WERI-Rb-1 (cell line): ENCODE results near the gene ADGRF5.

Experiments
- DNase-seq: peaks from one replicate; pipeline ENCODE4 v3.0.0-alpha.2; 2020
- H3K27ac ChIP-seq: fragments of 250-450 bp; sonication (Bioruptor Pico); 2 replicates; pipeline ENCODE4 v1.5.1; 2020; ENCODE audit warnings: mild to moderate bottlenecking, moderate library complexity
- H3K27me3 ChIP-seq: fragments of 250-450 bp; sonication (Bioruptor Pico); 2 replicates; pipeline ENCODE4 v1.5.1; 2021; ENCODE audit warnings: mild to moderate bottlenecking, low read depth, moderate library complexity; ENCODE audit not compliant: insufficient read depth, severe bottlenecking
- H3K36me3 ChIP-seq: fragments of 250-450 bp; sonication (Bioruptor Pico); 2 replicates; pipeline ENCODE4 v1.5.1; 2020; ENCODE audit warnings: mild to moderate bottlenecking, moderate library complexity
- H3K4me3 ChIP-seq: 2 replicates; pipeline ENCODE4 v1.5.1; 2011; ENCODE audit warnings: low read depth, mild to moderate bottlenecking, control low read depth, low read length
- H3K9me3 ChIP-seq: fragments of 250-450 bp; sonication (Bioruptor Pico); 2 replicates; pipeline ENCODE4 v1.5.1; 2021; ENCODE audit warnings: mild to moderate bottlenecking, moderate library complexity; ENCODE audit not compliant: severe bottlenecking
- TF ChIP-seq, protein P1 (sequence below): IDR thresholded peaks from 2 replicates; pipeline ENCODE4 v1.5.1; 2011; ENCODE audit warnings: low read depth, mild to moderate bottlenecking, control low read depth, inconsistent platforms, low read length

ADGRF5 gene

DNA sequence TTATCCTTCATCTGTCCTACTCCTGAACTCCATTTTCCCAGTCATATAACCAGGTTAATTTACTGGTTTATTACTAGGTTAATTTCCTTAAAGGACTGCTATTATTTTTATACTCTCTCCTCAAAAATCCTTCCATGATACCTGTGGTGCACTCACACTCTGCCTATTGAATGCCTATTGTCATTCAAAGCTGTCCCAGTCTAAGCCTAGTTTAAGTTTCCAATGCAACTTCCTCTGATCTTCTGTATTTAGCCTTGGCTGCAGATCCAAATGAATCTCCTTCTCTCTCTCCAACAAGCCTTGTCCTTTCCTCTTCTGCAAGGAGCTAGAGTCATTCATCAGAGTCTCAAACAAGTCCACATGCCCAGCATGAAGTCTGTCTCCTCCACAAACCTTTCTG lies 41.3 kb upstream of the ADGRF5 start:
- TF ChIP-seq, protein P1, sequence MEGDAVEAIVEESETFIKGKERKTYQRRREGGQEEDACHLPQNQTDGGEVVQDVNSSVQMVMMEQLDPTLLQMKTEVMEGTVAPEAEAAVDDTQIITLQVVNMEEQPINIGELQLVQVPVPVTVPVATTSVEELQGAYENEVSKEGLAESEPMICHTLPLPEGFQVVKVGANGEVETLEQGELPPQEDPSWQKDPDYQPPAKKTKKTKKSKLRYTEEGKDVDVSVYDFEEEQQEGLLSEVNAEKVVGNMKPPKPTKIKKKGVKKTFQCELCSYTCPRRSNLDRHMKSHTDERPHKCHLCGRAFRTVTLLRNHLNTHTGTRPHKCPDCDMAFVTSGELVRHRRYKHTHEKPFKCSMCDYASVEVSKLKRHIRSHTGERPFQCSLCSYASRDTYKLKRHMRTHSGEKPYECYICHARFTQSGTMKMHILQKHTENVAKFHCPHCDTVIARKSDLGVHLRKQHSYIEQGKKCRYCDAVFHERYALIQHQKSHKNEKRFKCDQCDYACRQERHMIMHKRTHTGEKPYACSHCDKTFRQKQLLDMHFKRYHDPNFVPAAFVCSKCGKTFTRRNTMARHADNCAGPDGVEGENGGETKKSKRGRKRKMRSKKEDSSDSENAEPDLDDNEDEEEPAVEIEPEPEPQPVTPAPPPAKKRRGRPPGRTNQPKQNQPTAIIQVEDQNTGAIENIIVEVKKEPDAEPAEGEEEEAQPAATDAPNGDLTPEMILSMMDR, result no peak
- DNase-seq, result no peak
- Histone ChIP-seq H3K36me3 (no peaks in the 10 kb centered on the region), H3K27me3 (no peaks in the 10 kb centered on the region), H3K4me3 (no peak overlapping the region), H3K27ac (no peak overlapping the region), H3K9me3 (no peaks in the 10 kb centered on the region)

DNA sequence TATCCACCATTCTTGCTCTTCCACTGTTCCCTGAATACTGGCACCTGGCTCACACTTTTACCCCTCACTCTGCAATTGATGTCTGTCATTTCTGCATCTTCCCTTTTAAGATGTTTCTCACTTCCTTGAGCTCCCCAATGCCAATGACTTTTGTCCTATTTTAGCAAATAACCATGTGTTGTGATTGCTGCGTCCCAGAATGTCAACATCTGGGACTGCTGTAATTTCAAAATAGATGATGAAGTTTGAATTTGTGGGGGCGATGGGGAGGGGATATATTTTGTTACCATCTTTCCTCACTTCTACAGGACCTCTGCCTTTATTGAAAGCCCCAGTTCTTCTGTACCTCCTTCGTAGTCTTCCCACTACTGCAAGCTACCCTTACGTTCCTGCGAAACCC lies 40.0 kb upstream of the ADGRF5 start:
- Histone ChIP-seq H3K36me3 (no peaks in the 10 kb centered on the region), H3K27me3 (no peaks in the 10 kb centered on the region), H3K27ac (no peak overlapping the region), H3K4me3 (no peak overlapping the region), H3K9me3 (no peaks in the 10 kb centered on the region)
- TF ChIP-seq, protein P1, result no peak
- DNase-seq, result no peak

DNA sequence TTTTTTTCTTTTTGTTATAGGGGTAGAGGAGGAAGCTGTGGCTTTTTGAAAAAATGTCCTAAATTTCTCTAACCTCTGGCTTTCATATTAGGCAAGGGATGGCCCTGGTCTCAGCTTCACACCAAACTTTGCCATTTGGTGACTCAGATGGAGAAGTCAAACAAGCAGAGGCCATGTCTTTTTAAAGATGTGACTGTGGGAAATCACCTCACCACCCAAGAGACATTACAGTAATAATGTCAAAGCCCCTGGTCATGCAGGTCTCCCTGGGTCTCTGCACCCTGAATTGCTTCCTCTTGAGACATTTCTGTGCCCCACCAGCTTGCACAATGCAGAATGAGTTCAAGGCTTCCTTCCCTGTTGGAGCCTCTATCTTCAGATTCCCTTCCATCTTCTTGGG lies 39.5 kb upstream of the ADGRF5 start:
- Histone ChIP-seq H3K36me3 (no peaks in the 10 kb centered on the region), H3K9me3 (no peaks in the 10 kb centered on the region), H3K4me3 (no peak overlapping the region), H3K27ac (no peak overlapping the region), H3K27me3 (no peaks in the 10 kb centered on the region)
- TF ChIP-seq, protein P1, result no peak
- DNase-seq, result no peak

DNA sequence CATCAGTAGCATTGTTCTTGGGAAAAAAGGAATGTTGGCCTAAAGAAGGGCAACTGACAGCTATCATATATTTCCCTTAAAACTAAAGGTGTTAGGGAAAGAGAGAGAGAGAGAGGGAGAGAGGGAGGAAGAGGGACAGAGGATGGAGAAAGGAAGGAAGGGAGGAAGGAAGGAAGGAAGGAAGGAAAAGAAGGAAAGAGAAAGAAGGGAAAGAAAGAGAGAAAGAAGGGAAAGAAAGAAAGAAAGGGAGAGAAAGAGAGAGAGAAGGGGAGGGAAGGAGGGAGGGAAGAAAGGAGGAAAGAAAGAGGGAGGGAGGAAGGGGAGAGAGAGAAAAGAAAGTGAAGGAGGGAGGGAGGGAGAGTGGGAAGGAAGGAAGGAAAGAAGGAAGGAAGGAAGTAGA lies 37.7 kb upstream of the ADGRF5 start:
- Histone ChIP-seq H3K4me3 (no peak overlapping the region), H3K36me3 (no peaks in the 10 kb centered on the region), H3K27ac (no peak overlapping the region), H3K9me3 (no peaks in the 10 kb centered on the region), H3K27me3 (no peaks in the 10 kb centered on the region)
- TF ChIP-seq, protein P1, result no peak
- no peak for DNase-seq

DNA sequence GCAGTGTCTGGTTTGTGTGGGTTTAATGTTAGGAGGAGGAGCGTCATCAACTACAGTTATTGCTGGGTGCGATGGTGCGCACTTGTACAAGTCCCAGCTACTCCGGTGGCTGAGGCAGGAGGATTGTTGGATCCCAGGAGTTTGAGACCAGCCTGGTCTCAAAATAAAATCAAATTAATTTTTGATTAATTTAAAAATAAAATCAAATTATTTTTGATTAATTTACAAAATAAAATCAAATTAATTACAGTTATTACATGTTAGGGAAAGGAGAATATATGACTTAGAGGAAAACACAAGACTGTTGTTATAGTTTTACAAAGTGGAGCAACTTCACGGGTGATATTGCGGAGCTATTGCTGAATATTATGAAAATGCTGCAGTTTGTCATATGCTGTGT lies 34.7 kb upstream of the ADGRF5 start:
- TF ChIP-seq, protein P1, result no peak
- no peaks in the 10 kb centered on the region for H3K27me3 ChIP-seq
- no peaks in the 10 kb centered on the region for H3K36me3 ChIP-seq

DNA sequence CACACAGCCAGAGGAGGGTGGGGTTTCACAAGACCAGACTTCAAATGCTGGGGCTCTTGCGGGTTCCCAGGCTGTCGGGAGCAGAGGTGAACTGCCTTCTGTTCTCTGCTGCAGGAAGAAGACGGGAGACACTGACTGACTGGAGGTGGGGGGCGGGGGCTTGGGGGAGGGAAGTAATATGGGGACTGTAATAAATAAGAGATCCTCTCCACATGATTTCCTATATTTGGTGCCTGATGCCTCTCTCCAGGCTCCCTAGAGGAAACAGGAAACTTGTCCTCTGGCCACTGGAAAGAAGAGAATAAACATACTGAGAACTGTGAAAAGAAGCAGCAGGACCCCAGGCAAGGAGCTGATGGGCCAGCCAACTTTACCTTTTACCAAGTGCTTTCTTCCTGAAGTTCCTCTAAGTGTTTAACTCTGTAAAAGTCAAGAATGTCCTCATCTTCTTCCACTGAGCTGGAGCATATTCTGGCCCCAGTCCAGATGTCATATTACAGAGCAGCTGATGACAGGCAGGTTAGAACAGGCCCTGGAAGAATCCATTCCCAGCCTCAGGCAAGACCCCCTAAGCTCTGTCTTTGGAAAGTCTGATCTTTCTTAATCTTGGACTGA lies 33.2 kb upstream of the ADGRF5 start:
- no peaks in the 10 kb centered on the region for H3K9me3 ChIP-seq
- no peaks in the 10 kb centered on the region for H3K36me3 ChIP-seq
- H3K27ac ChIP-seq, result no peak overlapping the region
- no peak overlapping the region for H3K4me3 ChIP-seq
- TF ChIP-seq, protein P1, result no peak
- DNase-seq, result peak; percentile 44
- no peaks in the 10 kb centered on the region for H3K27me3 ChIP-seq

More for the DNA sequence above, 34.7 kb upstream of the ADGRF5 start:
- no peak for DNase-seq
- H3K9me3 ChIP-seq, result no peaks in the 10 kb centered on the region
- H3K27ac ChIP-seq, result no peak overlapping the region
- H3K4me3 ChIP-seq, result no peak overlapping the region
